HG03469 (cell line): ENCODE measurements around the gene NBAS.

Source experiments
- ATAC-seq: cut with Tn5 transposase; IDR thresholded peaks from one replicate; pipeline ENCODE4 v1.9.1; 2021; ENCODE audit warnings: mild to moderate bottlenecking, moderate library complexity, moderate number of reproducible peaks; ENCODE audit not compliant: unreplicated experiment

Gene NBAS

GRCh38 chr2:15560988-15561573 is at the start of gene NBAS:
NBAS (minus strand) TSS chr2:15561334; CDS start chr2:15561304, 30 bp downstream.
- ATAC-seq: peak; percentile 72

DNA sequence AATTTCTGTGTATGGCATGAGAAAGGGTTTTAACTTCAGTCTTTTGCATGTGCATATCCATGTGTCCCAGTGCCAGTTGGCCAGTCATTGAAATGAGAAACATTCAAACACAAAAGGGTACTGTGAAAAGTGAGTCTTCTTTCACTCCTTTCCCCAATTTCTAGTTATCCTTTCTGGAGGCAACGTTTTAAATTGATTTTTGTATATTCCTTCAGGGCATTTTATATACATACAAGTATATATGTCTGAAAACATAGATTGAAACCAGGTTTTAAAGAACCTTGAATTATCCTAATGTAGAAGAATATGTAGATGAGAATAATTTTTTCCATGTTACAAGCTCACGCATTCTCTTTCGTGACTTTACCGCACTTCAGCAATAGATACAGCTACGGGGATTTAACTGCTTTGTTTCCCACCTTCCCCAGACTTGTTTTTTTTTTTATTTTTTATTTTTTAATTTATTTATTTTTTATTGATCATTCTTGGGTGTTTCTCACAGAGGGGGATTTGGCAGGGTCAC is 49.4 kb upstream of the NBAS start:
- ATAC-seq: no peak

GRCh38 chr2:15609341-15610042 is 48.4 kb upstream of the NBAS start:
- no peak for ATAC-seq

- no peak for ATAC-seq
Measured at GRCh38 chr2:15608392-15608761, 47.2 kb upstream of the NBAS start.

DNA sequence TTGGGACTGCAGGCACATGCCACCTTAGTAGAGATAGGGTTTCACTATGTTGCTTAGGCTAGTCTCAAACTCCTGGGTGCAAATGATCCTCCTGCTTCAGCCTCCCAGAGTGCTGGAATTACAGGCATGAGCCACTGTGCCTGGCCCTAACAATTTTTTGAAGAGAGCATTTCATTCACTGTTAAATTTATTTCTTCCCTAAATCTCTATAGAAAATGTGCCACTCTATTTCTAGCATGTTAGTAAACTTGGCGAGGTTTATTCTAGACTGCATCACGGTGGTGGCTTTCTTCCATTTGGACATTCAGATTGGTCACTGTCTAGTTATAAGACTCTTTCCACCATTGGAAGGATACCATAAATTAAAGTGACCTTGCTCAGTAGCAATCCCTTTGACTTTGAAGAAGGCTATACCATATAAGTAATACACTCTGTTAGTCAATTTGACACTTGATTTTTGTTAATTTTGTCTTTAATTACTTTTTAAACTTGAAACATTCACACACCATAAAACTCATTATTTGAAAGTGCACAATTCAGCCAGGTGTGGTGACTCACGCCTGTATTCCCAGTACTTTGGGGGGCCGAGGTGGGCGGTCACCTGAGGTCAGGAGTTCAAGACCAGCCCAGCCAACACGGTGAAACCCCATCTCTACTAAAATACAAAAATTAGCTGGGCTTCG is 46.7 kb upstream of the NBAS start:
- ATAC-seq: no peak

DNA sequence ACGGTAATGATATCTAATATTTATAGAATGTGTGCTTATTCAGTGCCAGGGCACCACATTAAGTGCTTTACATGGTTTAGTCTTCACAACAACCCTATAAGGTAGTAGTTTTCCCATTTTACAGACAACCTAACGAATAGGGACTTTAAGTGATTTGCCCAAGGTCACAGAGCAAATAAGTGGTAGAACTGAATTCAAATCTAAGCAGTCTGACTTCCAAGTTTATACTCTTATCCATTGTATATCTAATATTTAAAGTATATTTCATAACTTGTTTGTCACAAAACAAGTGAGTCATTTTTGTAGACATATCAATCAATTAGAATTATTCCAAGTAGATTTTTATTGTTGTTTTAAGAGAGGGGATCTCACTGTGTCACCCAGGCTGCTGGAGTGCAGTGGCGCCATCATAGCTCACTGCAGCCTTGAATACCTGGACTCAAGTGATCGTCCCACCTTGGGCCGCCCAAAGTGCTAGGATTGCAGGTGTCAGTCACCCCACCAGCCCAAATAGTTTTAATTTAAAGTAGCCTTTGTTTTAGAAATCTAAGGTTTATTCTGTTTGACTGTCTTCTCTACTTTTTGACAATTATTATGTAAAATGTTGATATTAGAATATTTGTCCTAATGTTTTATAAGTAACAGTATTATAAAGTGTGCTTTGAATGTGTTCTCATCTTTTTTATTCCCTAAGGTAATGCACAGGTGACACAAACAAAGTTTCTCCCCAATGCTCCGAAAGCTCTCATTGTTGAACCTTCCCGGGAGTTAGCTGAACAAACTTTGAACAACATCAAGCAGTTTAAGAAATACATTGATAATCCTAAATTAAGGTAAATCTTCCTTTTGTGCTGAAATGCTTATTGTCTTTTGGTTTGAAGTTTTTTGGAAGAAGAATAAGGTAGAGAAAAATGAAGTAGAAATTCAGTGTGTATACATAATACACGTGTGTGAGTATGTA is 45.6 kb upstream of the NBAS start:
- no peak for ATAC-seq

GRCh38 chr2:15605721-15606120 is 44.6 kb upstream of the NBAS start:
- ATAC-seq: no peak

GRCh38 chr2:15603948-15604347 is 42.8 kb upstream of the NBAS start:
- ATAC-seq: no peak

- ATAC-seq: no peak
Measured at GRCh38 chr2:15603044-15603765, 42.1 kb upstream of the NBAS start.

DNA sequence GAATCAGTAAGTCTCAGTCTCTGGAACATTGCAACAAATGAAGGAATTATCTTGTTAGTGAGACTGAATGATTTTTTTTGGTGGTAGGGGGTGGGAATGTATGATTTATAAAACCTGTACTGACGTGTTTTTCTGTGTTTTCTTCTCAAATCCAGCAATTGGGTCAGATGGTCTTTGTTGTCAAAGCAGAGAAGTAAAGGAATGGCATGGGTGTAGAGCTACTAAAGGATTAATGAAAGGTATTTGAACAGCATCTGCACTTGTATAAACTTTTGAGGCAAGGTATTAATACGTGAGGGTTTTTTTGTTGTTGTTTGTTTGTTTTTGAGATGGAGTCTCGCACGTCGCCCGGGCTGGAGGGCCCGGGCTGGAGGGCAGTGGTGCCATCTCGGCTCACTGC is 41.3 kb upstream of the NBAS start:
- ATAC-seq: no peak

GRCh38 chr2:15601681-15602080 is 40.5 kb upstream of the NBAS start:
- no peak for ATAC-seq

GRCh38 chr2:15599994-15600393 is 38.9 kb upstream of the NBAS start:
- ATAC-seq: no peak

DNA sequence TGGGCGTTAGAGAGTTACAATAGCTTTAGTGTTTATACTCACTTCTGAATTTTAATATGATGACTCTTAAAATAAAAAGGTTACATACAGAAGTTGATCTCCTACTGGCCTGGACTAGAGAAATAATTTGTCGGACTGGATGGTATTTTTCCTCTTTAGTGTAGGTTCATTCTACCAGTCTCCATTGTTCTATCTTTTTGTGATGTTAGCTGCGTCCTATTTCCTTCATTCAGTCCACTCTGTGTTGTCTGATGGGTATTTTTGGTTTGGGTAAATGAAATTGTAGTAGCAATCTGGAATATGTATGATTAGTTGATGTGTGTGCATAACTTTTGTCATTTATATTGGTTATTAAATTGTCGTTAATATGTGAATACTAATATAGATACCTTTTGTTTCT is 35.8 kb upstream of the NBAS start:
- ATAC-seq: no peak

DNA sequence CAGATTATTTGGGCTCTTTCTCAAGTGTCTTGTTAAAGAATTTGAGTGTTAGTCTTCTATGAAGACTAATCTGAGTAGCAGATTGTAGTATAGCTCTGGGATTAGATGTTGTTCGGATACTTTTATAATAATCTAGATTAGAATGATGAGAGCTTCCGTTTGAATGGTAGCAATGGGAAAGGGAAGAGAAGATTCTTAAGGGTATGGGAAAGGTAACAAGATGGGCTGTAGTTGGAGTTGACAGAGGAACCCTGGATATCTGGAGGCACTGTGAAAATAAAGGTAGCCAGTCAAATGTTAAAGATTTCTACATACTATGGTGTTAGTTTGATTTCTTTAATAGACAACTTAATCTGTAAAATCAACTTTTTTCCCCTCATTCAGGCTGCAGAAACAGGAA is 35.2 kb upstream of the NBAS start:
- no peak for ATAC-seq

DNA sequence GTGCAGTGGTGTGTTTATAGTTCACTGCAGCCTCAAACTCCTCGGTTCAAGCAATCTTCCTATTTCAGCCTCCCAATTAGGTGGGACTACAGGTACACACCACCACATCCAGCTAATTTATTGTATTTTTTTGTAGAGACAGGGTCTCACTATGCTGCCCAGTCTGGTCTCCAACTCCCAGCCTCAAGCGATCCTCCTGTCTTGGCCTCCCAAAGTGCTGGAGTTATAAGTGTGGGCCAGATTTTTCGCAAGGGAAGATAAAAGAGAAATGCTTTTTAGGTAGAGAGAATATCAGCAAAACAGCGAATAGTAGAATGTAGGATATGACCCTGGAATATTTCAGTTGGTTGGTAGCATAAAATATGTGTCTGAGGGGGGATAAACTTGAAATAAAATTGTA is 34.8 kb upstream of the NBAS start:
- ATAC-seq: no peak

DNA sequence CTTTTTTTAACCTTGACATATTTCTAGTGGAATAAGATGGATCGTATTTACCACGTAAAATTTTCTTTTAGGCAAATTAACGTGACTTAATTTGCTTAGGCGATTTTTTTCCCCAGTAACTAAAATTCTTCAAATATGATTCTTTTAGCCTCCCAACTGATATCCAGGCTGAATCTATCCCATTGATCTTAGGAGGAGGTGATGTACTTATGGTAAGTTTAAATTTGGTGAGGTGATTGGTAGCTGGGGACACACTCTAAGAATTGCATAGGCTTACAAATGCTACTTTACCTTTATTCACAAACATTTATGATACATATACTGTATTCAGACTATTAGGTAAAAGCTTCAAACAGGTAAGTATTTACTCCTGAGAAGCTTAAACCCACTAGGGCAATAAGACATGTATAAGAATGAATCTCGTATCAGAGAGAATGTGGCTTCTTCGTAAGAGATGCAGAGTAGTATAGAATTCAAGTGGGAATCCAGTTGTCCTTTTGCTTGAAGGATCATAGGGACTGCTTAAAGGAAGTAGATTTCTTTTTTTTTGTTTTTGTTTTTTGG is 34.3 kb upstream of the NBAS start:
- ATAC-seq: no peak

DNA sequence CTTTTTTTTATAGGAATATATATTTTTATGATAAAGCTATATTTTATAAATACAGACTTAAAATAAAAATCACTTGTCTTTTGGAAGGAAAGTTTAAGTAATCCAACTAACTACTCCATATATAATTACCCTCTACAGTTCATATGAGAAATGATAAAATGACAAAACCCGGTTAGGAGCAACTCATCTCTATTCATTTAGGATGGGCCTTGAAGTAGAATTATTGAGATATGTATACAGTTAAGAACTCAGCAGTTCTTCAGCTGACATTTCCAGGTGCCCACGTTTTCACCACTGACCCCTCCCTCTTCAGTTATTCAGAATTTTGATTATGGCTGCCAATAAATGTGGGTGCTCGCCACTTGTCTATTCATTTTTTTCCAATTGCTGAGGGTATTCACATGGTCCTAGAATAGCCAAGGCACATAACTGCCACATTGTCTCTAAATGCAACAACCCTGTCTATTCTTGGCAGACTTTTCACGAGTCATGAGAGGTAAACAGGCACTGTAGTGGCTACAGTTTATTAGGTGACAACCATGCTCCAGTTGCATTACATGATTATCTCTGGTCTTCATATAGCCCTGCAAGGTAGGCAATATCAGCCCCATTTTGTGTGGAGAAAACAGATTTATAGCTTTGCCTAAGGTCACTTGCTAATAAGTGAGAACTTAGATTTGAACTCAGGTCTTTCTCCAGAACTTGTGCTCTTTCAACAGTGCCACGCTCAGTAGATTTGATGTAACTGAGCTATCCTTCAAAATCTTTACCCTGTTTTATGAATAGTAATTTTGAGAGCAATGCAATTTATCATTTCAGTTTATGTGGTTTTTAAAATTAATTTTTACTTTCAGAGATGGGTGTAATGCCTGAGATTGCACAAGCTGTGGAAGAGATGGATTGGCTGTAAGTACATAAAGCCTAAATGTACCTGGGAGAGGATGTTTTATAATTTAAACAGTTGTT is 33.4 kb upstream of the NBAS start:
- ATAC-seq: no peak

GRCh38 chr2:15593327-15593705 is 32.2 kb upstream of the NBAS start:
- no peak for ATAC-seq
